Prostate gland (tissue), 2 donors: ENCODE measurements around the gene AIFM2. TPM values are rescaled to one million over a fixed set of nuclear protein-coding genes. Genes with fewer than 3 reads are reported as not detected.

Source experiments
- DNase-seq: peaks from one replicate; pipeline ENCODE4 v3.0.0-alpha.2; 2019; ENCODE audit warnings: low spot score
- H3K27ac ChIP-seq, 2 donors: fragments of 200-600 bp; sonication (generic); 2 replicates each; pipeline ENCODE4 v1.5.1; 2017 to 2019
- H3K27me3 ChIP-seq: fragments of 200-600 bp; sonication (generic); replicated peaks from 2 replicates; pipeline ENCODE4 v1.5.1; 2019; ENCODE audit not compliant: insufficient read depth
- H3K36me3 ChIP-seq, 2 donors: fragments of 200-600 bp; sonication (generic); 1 replicate in 1 of 2; 2 replicates in 1 of 2; pipeline versions ENCODE4 v1.5.1 to v1.8.1; 2017 to 2019
- H3K4me1 ChIP-seq: fragments of 200-600 bp; sonication (generic); replicated peaks from 2 replicates; pipeline ENCODE4 v1.5.1; 2019
- H3K4me3 ChIP-seq, 2 donors: fragments of 200-600 bp; sonication (generic); 2 replicates each; pipeline ENCODE4 v1.5.1; 2017 to 2019
- H3K9me3 ChIP-seq: fragments of 200-600 bp; sonication (generic); 2 replicates; pipeline ENCODE4 v1.5.1; 2017
- POLR2A ChIP-seq: fragments of 450-650 bp; IDR thresholded peaks from one replicate; pipeline ENCODE4 v1.6.1; 2016; ENCODE audit warnings: antibody characterized with exemption, mild to moderate bottlenecking
- POLR2AphosphoS5 ChIP-seq: sonication (generic); formaldehyde crosslinking; IDR thresholded peaks from one replicate; pipeline ENCODE4 v1.6.1; 2017; ENCODE audit warnings: antibody characterized with exemption
- WGBS: methylation state at CpG from one replicate; pipeline ENCODE4 v1.1.5; 2018; 5-methylcytosine and 5-hydroxymethylcytosine counted together
- intact Hi-C: fragments of 100-400 bp; cut with DNase I; formaldehyde crosslinking; loops from one replicate; pipeline ENCODE4 v1.14.2; 2022
- total RNA-seq, 2 donors: library from RNA; depleted of rRNA; stranded (reverse); fragments of >200 nt; gene quantifications; one replicate each; pipeline ENCODE4 v1.1.0, GENCODE V29; 2016
- TF ChIP-seq, protein P1 (sequence below), 4 experiments: fragments of 200-600 bp in 2 of 4; fragments of 450-650 bp in 2 of 4; sonication (generic) in 2 of 4; IDR thresholded peaks; 1 replicate in 3 of 4; 2 replicates in 1 of 4; pipeline ENCODE4 v1.5.1; 2016 to 2019; ENCODE audit warnings: antibody characterized with exemption in 4 of 4, mild to moderate bottlenecking in 2 of 4, moderate library complexity in 2 of 4

Gene AIFM2
- total RNA-seq, 2 donors from 2014 or later = 10.7 to 12.2 TPM

DNA sequence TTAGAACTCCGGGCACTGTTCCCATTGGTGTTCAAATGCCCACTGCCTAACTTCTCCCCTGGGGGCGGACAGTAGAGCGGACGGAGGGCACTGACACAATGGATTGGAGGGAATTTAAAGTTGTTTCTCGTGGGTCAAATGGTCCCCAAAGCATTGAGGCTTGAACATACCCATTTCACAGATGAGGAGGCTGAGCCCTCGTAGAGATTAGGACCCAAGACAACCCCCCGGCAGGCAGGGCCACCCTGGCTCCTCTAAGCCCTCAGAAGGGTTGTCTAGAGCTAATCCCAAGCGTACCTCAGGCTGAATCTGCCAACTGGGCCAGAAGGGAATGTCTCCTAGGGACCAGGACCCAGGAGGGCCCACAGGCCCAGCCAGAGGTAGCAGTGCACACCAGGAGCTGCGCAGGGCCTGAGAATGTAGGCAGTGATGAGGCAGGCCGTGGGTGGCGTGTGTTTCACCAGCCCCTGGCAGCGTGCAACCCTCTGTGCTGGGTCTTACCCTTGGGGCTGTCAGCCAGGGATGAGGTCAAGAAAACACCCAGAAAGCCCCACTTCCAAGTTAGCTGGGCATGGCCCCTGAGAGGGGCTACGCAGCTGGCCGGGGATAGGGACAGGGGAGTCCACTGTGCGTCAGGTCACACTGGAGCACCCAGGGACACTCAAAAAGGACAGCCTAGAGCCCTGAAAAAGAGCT is 5.8 kb downstream of the AIFM2 start:
- H3K4me1 ChIP-seq = no peaks in the 10 kb centered on the region
- WGBS = 96% methylated on average over 15 of the region's 15 CpGs
- no peak overlapping the region for H3K27ac ChIP-seq
- H3K27me3 ChIP-seq = no peaks in the 10 kb centered on the region
- H3K36me3 ChIP-seq = no peaks in the 10 kb centered on the region
- H3K4me3 ChIP-seq = no peak overlapping the region
- TF ChIP-seq, protein P1, sequence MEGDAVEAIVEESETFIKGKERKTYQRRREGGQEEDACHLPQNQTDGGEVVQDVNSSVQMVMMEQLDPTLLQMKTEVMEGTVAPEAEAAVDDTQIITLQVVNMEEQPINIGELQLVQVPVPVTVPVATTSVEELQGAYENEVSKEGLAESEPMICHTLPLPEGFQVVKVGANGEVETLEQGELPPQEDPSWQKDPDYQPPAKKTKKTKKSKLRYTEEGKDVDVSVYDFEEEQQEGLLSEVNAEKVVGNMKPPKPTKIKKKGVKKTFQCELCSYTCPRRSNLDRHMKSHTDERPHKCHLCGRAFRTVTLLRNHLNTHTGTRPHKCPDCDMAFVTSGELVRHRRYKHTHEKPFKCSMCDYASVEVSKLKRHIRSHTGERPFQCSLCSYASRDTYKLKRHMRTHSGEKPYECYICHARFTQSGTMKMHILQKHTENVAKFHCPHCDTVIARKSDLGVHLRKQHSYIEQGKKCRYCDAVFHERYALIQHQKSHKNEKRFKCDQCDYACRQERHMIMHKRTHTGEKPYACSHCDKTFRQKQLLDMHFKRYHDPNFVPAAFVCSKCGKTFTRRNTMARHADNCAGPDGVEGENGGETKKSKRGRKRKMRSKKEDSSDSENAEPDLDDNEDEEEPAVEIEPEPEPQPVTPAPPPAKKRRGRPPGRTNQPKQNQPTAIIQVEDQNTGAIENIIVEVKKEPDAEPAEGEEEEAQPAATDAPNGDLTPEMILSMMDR (IDR thresholded peaks at IDR 0.05) = no peak
- TF ChIP-seq POLR2A = no peak
- no peak for TF ChIP-seq POLR2AphosphoS5
- H3K9me3 ChIP-seq = no peaks in the 10 kb centered on the region
- no peak for DNase-seq
- intact Hi-C loops = no loop called here

- H3K9me3 ChIP-seq = no peaks in the 10 kb centered on the region
- no peak overlapping the region for H3K4me3 ChIP-seq
- 84% methylated on average over 5 of the region's 5 CpGs for WGBS
- no peaks in the 10 kb centered on the region for H3K4me1 ChIP-seq
- DNase-seq = no peak
- no peak for TF ChIP-seq POLR2AphosphoS5
- TF ChIP-seq, protein P1 (IDR thresholded peaks at IDR 0.05) = no peak
- TF ChIP-seq POLR2A = no peak
- no peaks in the 10 kb centered on the region for H3K27me3 ChIP-seq
- H3K27ac ChIP-seq = no peak overlapping the region
- intact Hi-C loops = no loop called here
- no peaks in the 10 kb centered on the region for H3K36me3 ChIP-seq
These were observed 6.6 kb downstream of the AIFM2 start for GRCh38 chr10:70125918-70126552.

DNA sequence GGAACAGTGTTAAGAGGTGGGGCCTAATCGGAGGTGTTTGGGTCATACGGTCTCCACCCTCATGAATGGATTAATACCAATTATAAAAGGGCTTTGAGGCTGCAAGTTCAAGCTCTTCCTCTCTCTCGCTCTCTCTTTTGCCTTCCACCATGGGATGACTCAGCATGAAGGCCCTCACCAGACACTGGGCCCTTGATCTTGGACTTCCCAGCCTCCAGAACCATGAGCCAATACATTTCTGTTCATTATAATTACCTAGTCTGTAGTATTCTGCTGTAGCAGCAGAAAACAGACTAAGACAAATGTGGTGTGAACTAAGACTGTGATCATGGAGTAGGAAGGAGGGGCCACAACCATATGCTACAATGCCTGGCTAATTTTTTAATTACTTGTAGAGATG is 7.7 kb downstream of the AIFM2 start:
- TF ChIP-seq POLR2AphosphoS5 (no peak), POLR2A (no peak)
- TF ChIP-seq, protein P1 (IDR thresholded peaks at IDR 0.05) = no peak
- no peaks in the 10 kb centered on the region for H3K27me3 ChIP-seq
- no peak overlapping the region for H3K27ac ChIP-seq
- intact Hi-C loops = no loop called here
- WGBS = 97% methylated on average over 3 of the region's 3 CpGs
- no peaks in the 10 kb centered on the region for H3K36me3 ChIP-seq
- no peak for DNase-seq
- H3K9me3 ChIP-seq = no peaks in the 10 kb centered on the region
- no peak overlapping the region for H3K4me3 ChIP-seq
- H3K4me1 ChIP-seq = no peaks in the 10 kb centered on the region

DNA sequence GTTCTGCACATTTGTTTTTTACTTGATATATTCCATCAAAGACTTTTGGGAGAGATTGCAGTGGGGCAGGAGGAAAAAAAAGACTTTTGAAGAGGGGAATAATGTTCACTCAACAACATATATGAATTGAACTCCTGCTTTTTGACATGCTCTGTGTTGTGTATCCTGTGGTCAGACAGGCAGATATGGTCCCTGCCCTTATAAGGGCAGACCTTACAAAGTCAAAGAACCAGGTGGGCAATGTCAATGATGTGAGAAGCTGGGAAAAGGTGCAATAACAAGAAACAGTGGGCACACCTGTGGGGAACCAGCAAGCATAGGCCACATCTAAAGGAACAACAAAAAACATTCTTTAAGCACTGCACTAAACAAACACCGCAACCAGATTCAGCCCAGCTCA is 8.2 kb downstream of the AIFM2 start:
- no peaks in the 10 kb centered on the region for H3K36me3 ChIP-seq
- 97% methylated on average over 1 of the region's 1 CpG for WGBS

More for the DNA sequence above, 8.2 kb downstream of the AIFM2 start:
- TF ChIP-seq POLR2AphosphoS5 = no peak
- no peak for TF ChIP-seq POLR2A
- TF ChIP-seq, protein P1 (IDR thresholded peaks at IDR 0.05) = no peak
- Histone ChIP-seq H3K27ac (no peak overlapping the region), H3K27me3 (no peaks in the 10 kb centered on the region), H3K9me3 (no peaks in the 10 kb centered on the region), H3K4me3 (no peak overlapping the region), H3K4me1 (no peaks in the 10 kb centered on the region)
- intact Hi-C loops = no loop called here
- no peak for DNase-seq
